ENCODE results near the gene WASF3.

WASF3 gene

GRCh38 chr13:26686285-26686684 lies 128.8 kb downstream of the WASF3 start:
- H3K36me3 ChIP-seq (replicated peaks; ENCODE audit: insufficient read depth, low read length) = no peaks in the 10 kb centered on the region
- no peaks in the 10 kb centered on the region for H3K4me1 ChIP-seq (ENCODE audit: low read length)
- no peaks in the 10 kb centered on the region for H3F3A ChIP-seq (ENCODE audit: insufficient read depth, low read length)
- no peak for DNase-seq
- H3K27ac ChIP-seq (ENCODE audit: low read length) = no peak overlapping the region
- no peak overlapping the region for H3K9ac ChIP-seq (ENCODE audit: low read length)
- H3K4me2 ChIP-seq (ENCODE audit: low read depth, low read length) = no peak overlapping the region
- TF ChIP-seq EZH2phosphoT487 (IDR thresholded peaks at IDR 0.05; ENCODE audit: low read length) (no peak), CTCF (IDR thresholded peaks at IDR 0.05; ENCODE audit: low read length) (no peak), EZH2 (optimal IDR thresholded peaks at IDR 0.05; ENCODE audit: low read depth, low read length) (no peak)
- no peaks in the 10 kb centered on the region for H4K20me1 ChIP-seq (ENCODE audit: insufficient read depth, low read length)
- no peaks in the 10 kb centered on the region for H3K9me2 ChIP-seq (replicated peaks; ENCODE audit: insufficient read depth, low read length)
- H2AFZ ChIP-seq (ENCODE audit: low read length) = no peak overlapping the region
- H3K27me3 ChIP-seq (replicated peaks; ENCODE audit: insufficient read depth, low read length) = no peaks in the 10 kb centered on the region
- no peaks in the 10 kb centered on the region for H3K9me3 ChIP-seq (replicated peaks; ENCODE audit: insufficient read depth, low read length)
- H3K4me3 ChIP-seq (ENCODE audit: low read length) = no peak overlapping the region
- no peaks in the 10 kb centered on the region for H3K79me2 ChIP-seq (ENCODE audit: low read length)

GRCh38 chr13:26688286-26688685 lies 130.8 kb downstream of the WASF3 start:
- Histone ChIP-seq H2AFZ (ENCODE audit: low read length) (no peak overlapping the region), H3K4me1 (ENCODE audit: low read length) (no peaks in the 10 kb centered on the region), H3K79me2 (ENCODE audit: low read length) (no peaks in the 10 kb centered on the region), H3K9me2 (replicated peaks; ENCODE audit: insufficient read depth, low read length) (no peaks in the 10 kb centered on the region), H3K9me3 (replicated peaks; ENCODE audit: insufficient read depth, low read length) (no peaks in the 10 kb centered on the region), H3K27ac (ENCODE audit: low read length) (no peak overlapping the region), H3F3A (ENCODE audit: insufficient read depth, low read length) (no peaks in the 10 kb centered on the region), H4K20me1 (ENCODE audit: insufficient read depth, low read length) (no peaks in the 10 kb centered on the region), H3K36me3 (replicated peaks; ENCODE audit: insufficient read depth, low read length) (no peaks in the 10 kb centered on the region), H3K27me3 (replicated peaks; ENCODE audit: insufficient read depth, low read length) (no peaks in the 10 kb centered on the region), H3K4me2 (ENCODE audit: low read depth, low read length) (no peak overlapping the region), H3K4me3 (ENCODE audit: low read length) (no peak overlapping the region), H3K9ac (ENCODE audit: low read length) (no peak overlapping the region)
- no peak for DNase-seq
- TF ChIP-seq EZH2 (optimal IDR thresholded peaks at IDR 0.05; ENCODE audit: low read depth, low read length) (no peak), CTCF (IDR thresholded peaks at IDR 0.05; ENCODE audit: low read length) (no peak), EZH2phosphoT487 (IDR thresholded peaks at IDR 0.05; ENCODE audit: low read length) (no peak)

GRCh38 chr13:26688980-26689379 lies 131.5 kb downstream of the WASF3 start:
- no peak overlapping the region for H2AFZ ChIP-seq (ENCODE audit: low read length)
- DNase-seq = no peak
- H3F3A ChIP-seq (ENCODE audit: insufficient read depth, low read length) = no peaks in the 10 kb centered on the region
- no peaks in the 10 kb centered on the region for H3K27me3 ChIP-seq (replicated peaks; ENCODE audit: insufficient read depth, low read length)
- no peak overlapping the region for H3K27ac ChIP-seq (ENCODE audit: low read length)
- no peaks in the 10 kb centered on the region for H3K79me2 ChIP-seq (ENCODE audit: low read length)
- no peak overlapping the region for H3K4me3 ChIP-seq (ENCODE audit: low read length)
- no peaks in the 10 kb centered on the region for H3K36me3 ChIP-seq (replicated peaks; ENCODE audit: insufficient read depth, low read length)
- H3K4me1 ChIP-seq (ENCODE audit: low read length) = no peaks in the 10 kb centered on the region
- no peaks in the 10 kb centered on the region for H3K9me2 ChIP-seq (replicated peaks; ENCODE audit: insufficient read depth, low read length)
- no peaks in the 10 kb centered on the region for H4K20me1 ChIP-seq (ENCODE audit: insufficient read depth, low read length)
- no peak for TF ChIP-seq CTCF (IDR thresholded peaks at IDR 0.05; ENCODE audit: low read length)
- TF ChIP-seq EZH2phosphoT487 (IDR thresholded peaks at IDR 0.05; ENCODE audit: low read length) = no peak
- TF ChIP-seq EZH2 (optimal IDR thresholded peaks at IDR 0.05; ENCODE audit: low read depth, low read length) = no peak
- no peak overlapping the region for H3K4me2 ChIP-seq (ENCODE audit: low read depth, low read length)
- no peaks in the 10 kb centered on the region for H3K9me3 ChIP-seq (replicated peaks; ENCODE audit: insufficient read depth, low read length)
- H3K9ac ChIP-seq (ENCODE audit: low read length) = no peak overlapping the region
